ENCODE measurements around the gene IQGAP2.

IQGAP2 gene

DNA sequence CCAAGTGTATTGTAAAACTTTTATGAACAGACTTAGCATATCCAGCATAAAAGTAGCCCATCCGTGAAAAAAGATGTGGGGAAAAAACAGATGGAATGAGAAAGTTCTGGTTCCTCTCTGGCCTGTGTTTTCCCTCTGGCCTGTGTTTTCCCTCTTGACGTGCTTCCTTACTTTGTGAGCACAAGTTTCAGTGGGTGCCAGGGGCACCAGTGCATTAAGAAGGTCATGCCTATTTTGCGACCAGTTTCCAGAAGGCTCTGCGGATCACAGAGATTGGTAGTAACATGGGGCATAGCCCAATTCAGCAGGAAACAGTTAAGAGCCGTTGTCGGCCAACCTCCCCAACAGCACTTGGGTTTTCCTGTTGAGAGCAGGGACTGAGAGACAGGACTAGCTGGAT, 43.7 kb downstream of the IQGAP2 start:
- peaks cover 13% of the 10 kb centered on the region for H3K36me3 ChIP-seq (ENCODE audit: control insufficient read depth, low read length)
- H3K79me2 ChIP-seq (ENCODE audit: control insufficient read depth, low read length), result peaks cover 12% of the 10 kb centered on the region
- H3F3A ChIP-seq (ENCODE audit: control insufficient read depth, insufficient read depth), result no peaks in the 10 kb centered on the region
- H3K4me3 ChIP-seq (ENCODE audit: low read length), result no peak overlapping the region
- TF ChIP-seq EZH2phosphoT487 (IDR thresholded peaks at IDR 0.05; ENCODE audit: borderline replicate concordance, low read length), result no peak
- TF ChIP-seq, protein P1, sequence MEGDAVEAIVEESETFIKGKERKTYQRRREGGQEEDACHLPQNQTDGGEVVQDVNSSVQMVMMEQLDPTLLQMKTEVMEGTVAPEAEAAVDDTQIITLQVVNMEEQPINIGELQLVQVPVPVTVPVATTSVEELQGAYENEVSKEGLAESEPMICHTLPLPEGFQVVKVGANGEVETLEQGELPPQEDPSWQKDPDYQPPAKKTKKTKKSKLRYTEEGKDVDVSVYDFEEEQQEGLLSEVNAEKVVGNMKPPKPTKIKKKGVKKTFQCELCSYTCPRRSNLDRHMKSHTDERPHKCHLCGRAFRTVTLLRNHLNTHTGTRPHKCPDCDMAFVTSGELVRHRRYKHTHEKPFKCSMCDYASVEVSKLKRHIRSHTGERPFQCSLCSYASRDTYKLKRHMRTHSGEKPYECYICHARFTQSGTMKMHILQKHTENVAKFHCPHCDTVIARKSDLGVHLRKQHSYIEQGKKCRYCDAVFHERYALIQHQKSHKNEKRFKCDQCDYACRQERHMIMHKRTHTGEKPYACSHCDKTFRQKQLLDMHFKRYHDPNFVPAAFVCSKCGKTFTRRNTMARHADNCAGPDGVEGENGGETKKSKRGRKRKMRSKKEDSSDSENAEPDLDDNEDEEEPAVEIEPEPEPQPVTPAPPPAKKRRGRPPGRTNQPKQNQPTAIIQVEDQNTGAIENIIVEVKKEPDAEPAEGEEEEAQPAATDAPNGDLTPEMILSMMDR (IDR thresholded peaks at IDR 0.05; ENCODE audit: low read depth, low read length, poor library complexity, severe bottlenecking), result no peak
- H3K27me3 ChIP-seq (ENCODE audit: control insufficient read depth, low read length), result no peaks in the 10 kb centered on the region
- no peaks in the 10 kb centered on the region for H3K9me3 ChIP-seq (ENCODE audit: control insufficient read depth, insufficient read depth, low read length)
- H3K9me2 ChIP-seq (replicated peaks; ENCODE audit: control insufficient read depth, low read length), result 0 out of 2 replicates have a peak, but pooled peaks cover 2% of the 10 kb centered on the region
- no peaks in the 10 kb centered on the region for H4K20me1 ChIP-seq (ENCODE audit: control insufficient read depth, insufficient read depth, low read depth, low read length)
- no peak overlapping the region for H3K4me2 ChIP-seq (ENCODE audit: low read length)
- H3K4me1 ChIP-seq (ENCODE audit: control insufficient read depth, low read length), result 0 out of 2 replicates have a peak, but pooled peaks cover 5% of the 10 kb centered on the region
- no peak overlapping the region for H3K27ac ChIP-seq (ENCODE audit: low read depth, low read length)

DNA sequence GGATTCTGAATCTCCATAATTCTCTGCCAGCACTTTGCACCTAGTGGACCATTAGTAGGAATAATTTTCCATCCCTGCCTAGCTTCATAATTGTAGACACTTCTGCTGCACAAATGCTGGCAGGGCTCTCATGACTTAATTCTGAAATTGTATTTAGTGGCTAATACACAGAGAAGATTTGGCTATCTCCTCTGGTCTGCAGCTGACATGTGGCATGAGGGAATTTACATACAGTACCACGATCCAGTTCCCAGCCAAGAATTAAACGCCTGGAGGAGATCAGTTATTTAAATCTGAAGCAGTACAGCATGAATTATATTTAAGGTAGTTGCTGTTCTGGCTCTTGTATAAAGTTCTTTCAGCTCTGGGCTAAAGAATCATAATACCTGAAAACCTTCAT, 46.5 kb downstream of the IQGAP2 start:
- Histone ChIP-seq H3K27me3 (ENCODE audit: control insufficient read depth, low read length) (no peaks in the 10 kb centered on the region), H4K20me1 (ENCODE audit: control insufficient read depth, insufficient read depth, low read depth, low read length) (no peaks in the 10 kb centered on the region), H3F3A (ENCODE audit: control insufficient read depth, insufficient read depth) (no peaks in the 10 kb centered on the region), H3K36me3 (ENCODE audit: control insufficient read depth, low read length) (peaks cover 13% of the 10 kb centered on the region), H3K4me1 (ENCODE audit: control insufficient read depth, low read length) (0 out of 2 replicates have a peak, but pooled peaks cover 5% of the 10 kb centered on the region), H3K4me2 (ENCODE audit: low read length) (no peak overlapping the region), H3K4me3 (ENCODE audit: low read length) (no peak overlapping the region), H3K27ac (ENCODE audit: low read depth, low read length) (no peak overlapping the region), H3K9me3 (ENCODE audit: control insufficient read depth, insufficient read depth, low read length) (no peaks in the 10 kb centered on the region), H3K9me2 (replicated peaks; ENCODE audit: control insufficient read depth, low read length) (0 out of 2 replicates have a peak, but pooled peaks cover 2% of the 10 kb centered on the region), H3K79me2 (ENCODE audit: control insufficient read depth, low read length) (peaks cover 12% of the 10 kb centered on the region)
- TF ChIP-seq EZH2phosphoT487 (IDR thresholded peaks at IDR 0.05; ENCODE audit: borderline replicate concordance, low read length), result no peak

DNA sequence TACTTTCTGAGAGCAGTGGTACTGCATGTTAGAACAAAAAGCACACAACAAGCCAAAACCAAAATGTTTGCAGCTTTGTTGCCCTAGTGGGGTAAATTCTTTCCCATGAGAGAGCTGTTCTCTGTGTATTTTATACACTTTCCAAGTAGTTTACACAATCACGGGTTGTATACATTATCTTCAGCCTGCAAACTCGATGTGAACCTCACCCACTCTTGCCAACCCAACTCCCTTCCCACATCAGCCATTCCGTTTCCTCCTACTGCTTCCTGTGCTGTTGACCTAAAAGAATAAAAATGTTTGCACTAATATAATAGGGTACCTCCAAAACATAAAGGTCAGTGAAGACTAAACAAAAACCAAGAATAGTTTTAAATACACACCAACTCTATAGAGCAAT, 47.0 kb downstream of the IQGAP2 start:
- no peaks in the 10 kb centered on the region for H4K20me1 ChIP-seq (ENCODE audit: control insufficient read depth, insufficient read depth, low read depth, low read length)
- H3K4me3 ChIP-seq (ENCODE audit: low read length), result no peak overlapping the region
- H3K27me3 ChIP-seq (ENCODE audit: control insufficient read depth, low read length), result no peaks in the 10 kb centered on the region
- TF ChIP-seq, protein P1 (IDR thresholded peaks at IDR 0.05; ENCODE audit: low read depth, low read length, poor library complexity, severe bottlenecking), result no peak
- 0 out of 2 replicates have a peak, but pooled peaks cover 2% of the 10 kb centered on the region for H3K9me2 ChIP-seq (replicated peaks; ENCODE audit: control insufficient read depth, low read length)
- H3K27ac ChIP-seq (ENCODE audit: low read depth, low read length), result no peak overlapping the region
- peaks cover 13% of the 10 kb centered on the region for H3K36me3 ChIP-seq (ENCODE audit: control insufficient read depth, low read length)
- H3K4me1 ChIP-seq (ENCODE audit: control insufficient read depth, low read length), result 0 out of 2 replicates have a peak, but pooled peaks cover 5% of the 10 kb centered on the region
- H3K4me2 ChIP-seq (ENCODE audit: low read length), result no peak overlapping the region
- H3K9me3 ChIP-seq (ENCODE audit: control insufficient read depth, insufficient read depth, low read length), result no peaks in the 10 kb centered on the region
- H3K79me2 ChIP-seq (ENCODE audit: control insufficient read depth, low read length), result peaks cover 10% of the 10 kb centered on the region
- no peaks in the 10 kb centered on the region for H3F3A ChIP-seq (ENCODE audit: control insufficient read depth, insufficient read depth)

DNA sequence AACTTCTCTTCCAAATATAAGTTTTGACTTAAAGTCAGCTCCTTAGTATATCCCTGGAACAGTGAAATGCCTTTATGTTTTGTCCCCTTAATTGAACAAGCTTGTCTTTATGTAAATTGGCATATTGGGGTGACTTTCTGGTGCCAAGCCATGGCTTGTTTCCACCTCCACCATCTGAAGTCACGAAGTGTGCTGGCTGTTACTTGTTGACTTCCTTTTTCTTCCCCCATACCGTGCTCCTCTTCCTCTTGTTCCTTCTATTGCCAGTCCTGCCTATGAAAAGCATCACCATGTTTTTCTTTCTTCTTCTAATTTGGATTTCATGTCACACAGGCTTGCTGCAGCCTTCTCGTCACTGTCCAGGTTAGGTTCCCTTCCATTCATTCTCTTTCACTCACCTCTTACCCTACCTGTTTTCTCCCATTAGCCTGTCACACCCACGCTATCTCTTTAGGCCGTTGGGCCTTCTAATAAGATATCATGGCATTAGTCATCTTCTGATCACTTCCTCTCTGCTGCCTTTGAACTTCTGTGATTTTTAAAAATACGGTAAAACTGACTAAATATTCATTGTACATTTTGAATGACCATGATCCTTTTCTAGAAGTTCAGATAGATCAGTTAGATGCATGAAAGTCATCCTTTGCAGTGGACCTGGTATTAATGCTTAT, 48.1 kb downstream of the IQGAP2 start:
- H3K9me2 ChIP-seq (replicated peaks; ENCODE audit: control insufficient read depth, low read length), result 0 out of 2 replicates have a peak, but pooled peaks cover 2% of the 10 kb centered on the region
- H3K79me2 ChIP-seq (ENCODE audit: control insufficient read depth, low read length), result peaks cover 16% of the 10 kb centered on the region
- no peak overlapping the region for H3K27ac ChIP-seq (ENCODE audit: low read depth, low read length)
- no peak overlapping the region for H3K4me2 ChIP-seq (ENCODE audit: low read length)
- peaks cover 13% of the 10 kb centered on the region for H3K36me3 ChIP-seq (ENCODE audit: control insufficient read depth, low read length)
- no peaks in the 10 kb centered on the region for H3K9me3 ChIP-seq (ENCODE audit: control insufficient read depth, insufficient read depth, low read length)
- H3K4me1 ChIP-seq (ENCODE audit: control insufficient read depth, low read length), result 0 out of 2 replicates have a peak, but pooled peaks cover 5% of the 10 kb centered on the region
- no peaks in the 10 kb centered on the region for H3K27me3 ChIP-seq (ENCODE audit: control insufficient read depth, low read length)
- H4K20me1 ChIP-seq (ENCODE audit: control insufficient read depth, insufficient read depth, low read depth, low read length), result no peaks in the 10 kb centered on the region
- no peaks in the 10 kb centered on the region for H3F3A ChIP-seq (ENCODE audit: control insufficient read depth, insufficient read depth)
- TF ChIP-seq, protein P1 (IDR thresholded peaks at IDR 0.05; ENCODE audit: low read depth, low read length, poor library complexity, severe bottlenecking), result no peak
- TF ChIP-seq EZH2phosphoT487 (IDR thresholded peaks at IDR 0.05; ENCODE audit: borderline replicate concordance, low read length), result no peak
- no peak overlapping the region for H3K4me3 ChIP-seq (ENCODE audit: low read length)

Measured in DOHH2 (cell line).